NCI-H146 treated with DMSO at 0.1 percent for 48 hours (cell line): ENCODE results near the gene TM2D1.

Experiments used
- DNase-seq: peaks from one replicate; lab custom pipeline; 2025; ENCODE audit not compliant: unreplicated experiment; lab: John Stamatoyannopoulos, UW

TM2D1 gene

GRCh38 chr1:61645476-61645875 is 79.5 kb downstream of the TM2D1 start:
- no peak for DNase-seq

- DNase-seq, result no peak
These were observed 80.6 kb downstream of the TM2D1 start for GRCh38 chr1:61644303-61644702.

- peak; percentile 77 for DNase-seq
These were observed 82.3 kb downstream of the TM2D1 start for GRCh38 chr1:61642475-61643232.

GRCh38 chr1:61641578-61642336 is 83.2 kb downstream of the TM2D1 start:
- DNase-seq, result no peak

GRCh38 chr1:61640531-61641530 is 84.1 kb downstream of the TM2D1 start:
- peak; percentile 24 for DNase-seq

- no peak for DNase-seq
These were observed 85.2 kb downstream of the TM2D1 start for GRCh38 chr1:61639608-61640336.

- no peak for DNase-seq
These were observed 85.9 kb downstream of the TM2D1 start for GRCh38 chr1:61638911-61639605.

GRCh38 chr1:61638296-61638695 is 86.6 kb downstream of the TM2D1 start:
- DNase-seq, result no peak

GRCh38 chr1:61637470-61637869 is 87.5 kb downstream of the TM2D1 start:
- DNase-seq, result no peak

- DNase-seq, result no peak
These were observed 88.1 kb downstream of the TM2D1 start for GRCh38 chr1:61636814-61637213.

- no peak for DNase-seq
These were observed 88.6 kb downstream of the TM2D1 start for GRCh38 chr1:61636376-61636775.

- no peak for DNase-seq
These were observed 89.4 kb downstream of the TM2D1 start for GRCh38 chr1:61635557-61635956.

GRCh38 chr1:61631436-61631835 is 93.5 kb downstream of the TM2D1 start:
- no peak for DNase-seq
